Liver (tissue), 3 donors: Measurements from ENCODE around the gene CACNA1H.

Experiments
- CTCF ChIP-seq: fragments of 150-350 bp; IDR thresholded peaks from 2 replicates; pipeline ENCODE4 v1.5.1; 2017; ENCODE audit warnings: improper control_type of control experiment, low read depth, low read length; ENCODE audit not compliant: missing input control
- GABPA ChIP-seq, 2 donors: IDR thresholded peaks in 1 of 2; conservative IDR thresholded peaks in 1 of 2; 2 replicates each; pipeline ENCODE4 v1.6.1; 2016; ENCODE audit warnings: antibody characterized with exemption in 2 of 2, mild to moderate bottlenecking in 1 of 2, moderate library complexity in 1 of 2
- REST ChIP-seq: IDR thresholded peaks from 2 replicates; pipeline ENCODE4 v1.6.1; 2016; ENCODE audit warnings: antibody characterized with exemption, mild to moderate bottlenecking
- ZBTB33 ChIP-seq: IDR thresholded peaks from 2 replicates; pipeline ENCODE4 v1.6.1; 2016; ENCODE audit warnings: antibody characterized with exemption
- donor health status: healthy.
- donor health status: healthy.

GRCh38 chr16:1218061-1218929, 65.4 kb downstream of the CACNA1H start:
- TF ChIP-seq CTCF (no peak), REST (no peak), ZBTB33 (no peak), GABPA (IDR thresholded peaks at IDR 0.05 in 1 of 2, conservative IDR thresholded peaks at IDR 0.05 in 1 of 2) (no peak)
